Hematopoietic multipotent progenitor cell treated with erythropoietin and hydrocortisone succinate and interleukin-3 and kit ligand, for 4 days (in vitro differentiated cells): ENCODE data around the gene ITGA5.

ENCODE experiments used
- DNase-seq: peaks from one replicate; pipeline ENCODE4 v3.0.0-alpha.2; 2015

The ITGA5 gene

GRCh38 chr12:54430471-54431069 is 11.5 kb upstream of the ITGA5 start:
- DNase-seq, result no peak

- no peak for DNase-seq
Observed at GRCh38 chr12:54429014-54429471, 10.0 kb upstream of the ITGA5 start.

GRCh38 chr12:54428050-54429013 is 9.3 kb upstream of the ITGA5 start:
- DNase-seq, result peak; percentile 42

GRCh38 chr12:54427106-54427505 is 8.0 kb upstream of the ITGA5 start:
- no peak for DNase-seq

- no peak for DNase-seq
Observed at GRCh38 chr12:54426690-54427089, 7.6 kb upstream of the ITGA5 start.

- no peak for DNase-seq
Observed at GRCh38 chr12:54425702-54426101, 6.6 kb upstream of the ITGA5 start.

GRCh38 chr12:54424224-54424623 is 5.2 kb upstream of the ITGA5 start:
- DNase-seq, result no peak

GRCh38 chr12:54423816-54424150 is 4.7 kb upstream of the ITGA5 start:
- no peak for DNase-seq

GRCh38 chr12:54421879-54422250 is 2.8 kb upstream of the ITGA5 start:
- no peak for DNase-seq

GRCh38 chr12:54421175-54421878 is 2.3 kb upstream of the ITGA5 start:
- DNase-seq, result no peak

GRCh38 chr12:54420766-54421144 is 1.7 kb upstream of the ITGA5 start:
- DNase-seq, result no peak

- DNase-seq, result no peak
Observed at GRCh38 chr12:54418441-54419087, 502 bp downstream of the ITGA5 start.

GRCh38 chr12:54417712-54418440 is 1.2 kb downstream of the ITGA5 start:
- DNase-seq, result no peak

- peak; percentile 72 for DNase-seq
Observed at GRCh38 chr12:54416687-54417603, 2.1 kb downstream of the ITGA5 start.

GRCh38 chr12:54415221-54415929 is 3.7 kb downstream of the ITGA5 start:
- DNase-seq, result peak; percentile 52

GRCh38 chr12:54413284-54414190 is 5.5 kb downstream of the ITGA5 start:
- DNase-seq, result peak; percentile 94

GRCh38 chr12:54412786-54413185 is 6.3 kb downstream of the ITGA5 start:
- peak; percentile 45 for DNase-seq

- no peak for DNase-seq
Observed at GRCh38 chr12:54412348-54412747, 6.7 kb downstream of the ITGA5 start.

- DNase-seq, result peak; percentile 73
Observed at GRCh38 chr12:54411391-54412241, 7.5 kb downstream of the ITGA5 start.
